IMR-90 (cell line): ENCODE measurements around the gene LRRC56. TPM values are rescaled to one million over a fixed set of nuclear protein-coding genes. Genes with fewer than 3 reads are reported as not detected.

Experiments
- ATAC-seq: fragments of 200-7000 bp; cut with Tn5 transposase; 2 replicates; pipeline ENCODE4 v1.9.1; 2020; ENCODE audit warnings: low read depth, mild to moderate bottlenecking, moderate library complexity
- BruUV-seq: library from RNA; stranded (reverse); fragments of 400-500 nt; replicated peaks from 2 replicates; lab custom pipeline; 2021; lab: Mats Ljungman, UMichigan
- CTCF ChIA-PET: fragments of 300-600 bp; formaldehyde crosslinking; extraction: SDS; loops from one replicate; lab custom pipeline; 2021; ENCODE audit warnings: antibody characterized with exemption; lab: Yijun Ruan, JAX
- POLR2A ChIA-PET: fragments of 300-600 bp; sonication (Branson Sonifier 250); formaldehyde crosslinking; loops from one replicate; lab custom pipeline; 2022; ENCODE audit warnings: antibody characterized with exemption; ENCODE audit not compliant: unreplicated experiment; lab: Charles Lee
- DNase-seq: peaks from one replicate; pipeline ENCODE4 v3.0.0; 2013
- H2AFZ ChIP-seq: replicated peaks from 2 replicates; pipeline ENCODE3; 2013; ENCODE audit warnings: low read length, mild to moderate bottlenecking; ENCODE audit not compliant: poor library complexity
- H2AK5ac ChIP-seq: 2 replicates; pipeline ENCODE4 v1.6.1; 2013; ENCODE audit warnings: low read depth, low read length, inconsistent platforms
- H2AK9ac ChIP-seq: replicated peaks from 2 replicates; pipeline ENCODE3; 2013; ENCODE audit warnings: mild to moderate bottlenecking, low read depth, low read length, moderate library complexity; ENCODE audit not compliant: poor library complexity
- H2BK120ac ChIP-seq: 2 replicates; pipeline ENCODE4 v1.6.1; 2013; ENCODE audit warnings: low read depth, low read length, inconsistent platforms
- H2BK15ac ChIP-seq: 3 replicates; pipeline ENCODE4 v1.6.1; 2013; ENCODE audit warnings: low read depth, low read length, inconsistent platforms
- H2BK20ac ChIP-seq: 2 replicates; pipeline ENCODE4 v1.6.1; 2013; ENCODE audit warnings: low read depth, mild to moderate bottlenecking, inconsistent platforms, low read length, moderate library complexity
- H2BK5ac ChIP-seq: 2 replicates; pipeline ENCODE4 v1.6.1; 2013; ENCODE audit warnings: mild to moderate bottlenecking, low read depth, low read length, inconsistent platforms; ENCODE audit not compliant: poor library complexity, severe bottlenecking
- H3K14ac ChIP-seq: replicated peaks from 2 replicates; pipeline ENCODE4 v1.6.1; 2013; ENCODE audit warnings: low read depth, low read length, inconsistent platforms
- H3K18ac ChIP-seq: 2 replicates; pipeline ENCODE4 v1.6.1; 2013; ENCODE audit warnings: low read depth, low read length, control low read depth
- H3K23ac ChIP-seq: 2 replicates; pipeline ENCODE4 v1.6.1; 2013; ENCODE audit warnings: low read depth, low read length, inconsistent platforms
- H3K27ac ChIP-seq: 2 replicates; pipeline ENCODE4 v1.5.1; 2013; ENCODE audit warnings: mild to moderate bottlenecking, control low read depth, low read length; ENCODE audit not compliant: insufficient read depth
- H3K27me3 ChIP-seq: 2 replicates; pipeline ENCODE4 v1.6.1; 2013; ENCODE audit warnings: low read length; ENCODE audit not compliant: control insufficient read depth, insufficient read depth
- H3K36me3 ChIP-seq: 2 replicates; pipeline ENCODE4 v1.6.1; 2013; ENCODE audit warnings: low read length, mixed read lengths; ENCODE audit not compliant: control insufficient read depth, insufficient read depth
- H3K4ac ChIP-seq: 2 replicates; pipeline ENCODE4 v1.6.1; 2013; ENCODE audit warnings: low read depth, low read length, inconsistent platforms
- H3K4me1 ChIP-seq: 2 replicates; pipeline ENCODE4 v1.6.1; 2013; ENCODE audit warnings: low read length, mixed read lengths; ENCODE audit not compliant: control insufficient read depth, insufficient read depth
- H3K4me2 ChIP-seq: 2 replicates; pipeline ENCODE4 v1.6.1; 2013; ENCODE audit warnings: low read depth, mild to moderate bottlenecking, control low read depth, low read length, moderate library complexity
- H3K4me3 ChIP-seq: 2 replicates; pipeline ENCODE4 v1.5.1; 2013; ENCODE audit warnings: low read depth, mild to moderate bottlenecking, control low read depth, low read length, moderate library complexity; ENCODE audit not compliant: insufficient read depth
- H3K56ac ChIP-seq: 2 replicates; pipeline ENCODE4 v1.6.1; 2013; ENCODE audit warnings: low read length, inconsistent platforms; ENCODE audit not compliant: insufficient read depth; ENCODE audit errors: extremely low read depth
- H3K79me1 ChIP-seq, 2 experiments: 2 replicates each; pipeline ENCODE4 v1.6.1; 2013; ENCODE audit warnings: low read length in 2 of 2, inconsistent platforms in 1 of 2, low read depth in 1 of 2
- H3K9ac ChIP-seq: 2 replicates; pipeline ENCODE4 v1.6.1; 2013; ENCODE audit warnings: low read depth, low read length, control low read depth
- H3K9me1 ChIP-seq: 2 replicates; pipeline ENCODE4 v1.6.1; 2013; ENCODE audit warnings: low read length, inconsistent platforms; ENCODE audit not compliant: insufficient read depth
- H3K9me3 ChIP-seq: 2 replicates; pipeline ENCODE4 v1.6.1; 2013; ENCODE audit warnings: low read length; ENCODE audit not compliant: control insufficient read depth, insufficient read depth
- H4K20me1 ChIP-seq: 2 replicates; pipeline ENCODE4 v1.6.1; 2013; ENCODE audit warnings: low read length, inconsistent platforms; ENCODE audit not compliant: insufficient read depth
- H4K5ac ChIP-seq: 2 replicates; pipeline ENCODE4 v1.6.1; 2013; ENCODE audit warnings: mild to moderate bottlenecking, low read depth, low read length, control low read depth
- H4K8ac ChIP-seq, 2 experiments: 2 replicates each; pipeline ENCODE4 v1.6.1; 2013; ENCODE audit warnings: low read depth in 2 of 2, low read length in 2 of 2, control low read depth in 1 of 2, inconsistent platforms in 1 of 2
- H4K91ac ChIP-seq: 2 replicates; pipeline ENCODE4 v1.6.1; 2013; ENCODE audit warnings: low read depth, low read length, inconsistent platforms; ENCODE audit not compliant: insufficient read depth
- MAFK ChIP-seq: IDR thresholded peaks from 2 replicates; pipeline ENCODE4 v1.6.1; 2012; ENCODE audit warnings: low read depth, low read length, improper control_type of control experiment
- MAZ ChIP-seq: IDR thresholded peaks from 2 replicates; pipeline ENCODE4 v1.6.1; 2012; ENCODE audit warnings: low read depth, mild to moderate bottlenecking, low read length, improper control_type of control experiment, moderate library complexity, borderline replicate concordance
- NFE2L2 ChIP-seq: fragments of 150-350 bp; IDR thresholded peaks from 2 replicates; pipeline ENCODE4 v1.6.1; 2016; ENCODE audit warnings: low read depth, mild to moderate bottlenecking, low read length
- SMC3 ChIP-seq: fragments of 150-350 bp; IDR thresholded peaks from 2 replicates; pipeline ENCODE4 v1.6.1; 2016; ENCODE audit warnings: low read depth, mild to moderate bottlenecking, antibody characterized with exemption, low read length, moderate library complexity
- USF2 ChIP-seq: fragments of 150-350 bp; IDR thresholded peaks from 2 replicates; pipeline ENCODE4 v1.6.1; 2017; ENCODE audit warnings: mild to moderate bottlenecking, antibody characterized with exemption, low read length, low read depth
- WGBS, 2 experiments: methylation state at CpG; one replicate each; pipeline versions ENCODE4 v1.1.5 to v1.1.7; 2013; ENCODE audit warnings: missing lambda C conversion rate in 2 of 2; ENCODE audit not compliant: insufficient read length in 1 of 2; ENCODE audit errors: extremely low coverage in 2 of 2; 5-methylcytosine and 5-hydroxymethylcytosine counted together
- dilution Hi-C: fragments of 300-500 bp; cut with HindIII; formaldehyde crosslinking; loops from one replicate; pipeline ENCODE4 v1.14.3; 2018; ENCODE audit warnings: low sequenced_read_pairs; ENCODE audit not compliant: unreplicated experiment
- in situ Hi-C: fragments of 300-500 bp; cut with MboI; formaldehyde crosslinking; loops from 3 replicates; pipeline ENCODE4 v1.14.3; 2019; ENCODE audit warnings: low sequenced_read_pairs, inconsistent platforms, mixed read lengths
- intact Hi-C: fragments of 100-400 bp; cut with micrococcal nuclease; formaldehyde crosslinking; loops from 2 replicates; pipeline ENCODE4 v1.10.0; 2022
- polyA plus RNA-seq, 3 experiments: library from polyadenylated mRNA; depleted of rRNA; stranded (reverse); fragments of >200 nt; gene quantifications; 2 replicates each; pipeline ENCODE4 v1.2.3, GENCODE V29; 2012; ENCODE audit warnings: low replicate concordance in 1 of 3
- total RNA-seq: library from RNA; depleted of rRNA; stranded (reverse); fragments of >200 nt; gene quantifications from 2 replicates; pipeline ENCODE4 v1.2.3, GENCODE V29; 2012

Gene LRRC56
- total and polyA plus RNA-seq, 2 of the 4 experiments (the other 2 are of a cell fraction): 0.36 to 1.3 TPM

- no peak overlapping the region for H2BK15ac ChIP-seq
Measured at GRCh38 chr11:586376-587316, 49.3 kb downstream of the LRRC56 start.

More at GRCh38 chr11:586376-587316, 49.3 kb downstream of the LRRC56 start:
- peak overlapping the region; percentile 2 for H2BK5ac ChIP-seq
- H3K14ac ChIP-seq: no peak overlapping the region
- H2BK120ac ChIP-seq: no peak overlapping the region
- ChIA-PET CTCF (no interaction called here), POLR2A (no interaction called here)
- H3K23ac ChIP-seq: no peak overlapping the region
- H3K56ac ChIP-seq: no peak overlapping the region
- H4K5ac ChIP-seq: no peak overlapping the region
- H3K4me1 ChIP-seq: peaks cover 7% of the 10 kb centered on the region; the same call in 1 of the 2 replicates
- H3K9me3 ChIP-seq: no peaks in the 10 kb centered on the region
- no peak overlapping the region for H3K27ac ChIP-seq
- no peak overlapping the region for H3K4me3 ChIP-seq
- peaks cover 30 to 70% of the 10 kb centered on the region in 2 experiments for H3K79me1 ChIP-seq
- dilution Hi-C loops (no loop called here), intact Hi-C loops (no loop called here), in situ Hi-C loops (no loop called here)
- no peak overlapping the region for H3K9ac ChIP-seq
- H2AFZ ChIP-seq: peak overlapping the region; percentile 32
- no peak overlapping the region for H3K18ac ChIP-seq
- H3K27me3 ChIP-seq: no peaks in the 10 kb centered on the region
- peaks cover 77% of the 10 kb centered on the region for H4K20me1 ChIP-seq
- no peak overlapping the region for H4K8ac ChIP-seq
- DNase-seq (no peak), ATAC-seq (no peak)
- H2AK5ac ChIP-seq: no peak overlapping the region
- no peak overlapping the region for H2AK9ac ChIP-seq
- WGBS, 2 experiments: 95% methylated on average over 16 of the region's 32 CpGs; no CpG with 5 or more reads in 1 of the 2 experiments
- no TSS peak for BruUV-seq
- H3K4ac ChIP-seq: no peak overlapping the region
- no peak overlapping the region for H2BK20ac ChIP-seq
- H4K91ac ChIP-seq: no peak overlapping the region
- no peak overlapping the region for H3K4me2 ChIP-seq
- TF ChIP-seq MAFK (no peak), USF2 (no peak), NFE2L2 (no peak), MAZ (no peak), SMC3 (no peak)
- peaks cover 12% of the 10 kb centered on the region; the same call in 1 of the 2 replicates for H3K9me1 ChIP-seq
- peaks cover 55% of the 10 kb centered on the region for H3K36me3 ChIP-seq
